Posterior vena cava (tissue), 2 donors: ENCODE data around the gene DPPA2. TPM values are rescaled to one million over a fixed set of nuclear protein-coding genes. Genes with fewer than 3 reads are reported as not detected.

Experiments
- DNase-seq: peaks from one replicate; pipeline ENCODE4 v3.0.0-alpha.2; 2020; ENCODE audit warnings: low spot score
- intact Hi-C, 2 donors: fragments of 100-400 bp; cut with DNase I; formaldehyde crosslinking; loops; one replicate each; pipeline versions ENCODE4 v1.14.1 to v1.14.2; 2022 to 2023
- total RNA-seq, 2 donors: library from RNA; stranded (reverse); fragmentation: NEBNext Ultra II Directional; extraction: Animal tissue kit (Norgen Biotek cat#: 25700); gene quantifications; one replicate each; pipeline ENCODE4 v1.2.1, GENCODE V29; 2021
- donor health status: DM: yes; HTN: yes; CAD: no.
- donor health status: DM: yes; HTN: yes; CAD: no.

The DPPA2 gene
- total RNA-seq, 2 donors from 2014 or later, result not detected

- DNase-seq, result no peak
- intact Hi-C loops, result no loop called here
These were observed 14.1 kb upstream of the DPPA2 start for GRCh38 chr3:109330405-109330804.

DNA sequence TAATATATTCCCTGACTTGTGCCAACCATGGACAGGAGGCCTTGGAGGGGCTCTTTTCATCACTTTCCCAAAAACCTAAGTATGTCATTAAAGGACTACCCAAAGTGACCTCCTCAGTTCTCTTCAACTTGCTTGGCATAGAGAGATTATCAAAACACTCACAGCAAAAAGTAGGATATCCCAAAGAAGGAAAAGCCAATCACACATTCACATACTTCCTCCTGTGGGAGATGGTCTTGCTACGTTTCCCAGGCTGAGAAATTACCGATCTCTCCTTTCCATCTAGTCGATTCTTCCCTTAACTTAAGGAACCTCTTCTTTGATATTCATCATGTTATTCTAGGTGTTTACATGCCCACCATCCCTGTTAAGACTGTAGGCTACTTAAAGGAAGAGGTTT lies 11.9 kb upstream of the DPPA2 start:
- intact Hi-C loops, result no loop called here
- DNase-seq, result no peak

DNA sequence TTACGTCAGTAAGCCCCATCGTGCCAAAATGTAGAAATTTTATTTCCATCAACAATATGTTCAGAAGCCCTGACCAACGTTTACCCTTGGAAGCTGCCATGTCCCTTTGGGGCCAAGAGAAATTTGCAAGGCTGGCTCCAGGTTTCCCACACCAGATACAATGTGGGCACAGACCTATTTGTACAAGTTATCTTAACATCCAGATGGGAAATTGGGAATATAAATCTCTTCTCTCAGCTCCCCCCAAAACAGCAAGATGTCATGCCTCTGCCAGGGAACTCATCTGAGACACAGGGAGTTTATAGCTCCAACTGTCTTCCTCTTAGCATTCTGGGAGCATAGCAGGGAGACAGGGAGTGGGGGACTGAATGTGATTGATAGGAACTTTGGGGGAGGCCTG lies 9.3 kb upstream of the DPPA2 start:
- intact Hi-C loops, result no loop called here
- DNase-seq, result no peak

GRCh38 chr3:109325109-109325508 lies 8.8 kb upstream of the DPPA2 start:
- intact Hi-C loops, result no loop called here
- no peak for DNase-seq

GRCh38 chr3:109313061-109313460 lies 3.3 kb downstream of the DPPA2 start:
- intact Hi-C loops, result no loop called here
- DNase-seq, result no peak

DNA sequence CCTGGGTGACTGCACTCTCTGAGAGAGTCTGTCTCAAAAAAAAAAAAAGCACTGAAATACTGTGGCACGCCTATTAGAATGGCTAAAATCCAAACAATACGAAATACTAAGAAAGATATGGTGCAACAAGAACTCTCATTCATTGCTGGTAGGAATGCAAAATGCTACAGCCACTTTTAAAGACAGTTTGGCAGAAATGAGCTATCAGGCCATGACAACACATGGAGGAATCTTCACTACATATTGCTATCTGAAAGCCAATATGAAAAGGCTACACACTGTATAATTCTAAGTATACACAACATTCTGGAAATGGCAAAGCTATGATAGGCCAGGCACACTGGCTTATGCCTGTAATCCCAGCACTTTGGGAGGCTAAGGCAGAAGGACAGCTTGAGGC lies 18.8 kb downstream of the DPPA2 start:
- DNase-seq, result no peak
- intact Hi-C loops, result no loop called here

- intact Hi-C loops, result no loop called here
- no peak for DNase-seq
These were observed 32.2 kb downstream of the DPPA2 start for GRCh38 chr3:109284071-109284470.

DNA sequence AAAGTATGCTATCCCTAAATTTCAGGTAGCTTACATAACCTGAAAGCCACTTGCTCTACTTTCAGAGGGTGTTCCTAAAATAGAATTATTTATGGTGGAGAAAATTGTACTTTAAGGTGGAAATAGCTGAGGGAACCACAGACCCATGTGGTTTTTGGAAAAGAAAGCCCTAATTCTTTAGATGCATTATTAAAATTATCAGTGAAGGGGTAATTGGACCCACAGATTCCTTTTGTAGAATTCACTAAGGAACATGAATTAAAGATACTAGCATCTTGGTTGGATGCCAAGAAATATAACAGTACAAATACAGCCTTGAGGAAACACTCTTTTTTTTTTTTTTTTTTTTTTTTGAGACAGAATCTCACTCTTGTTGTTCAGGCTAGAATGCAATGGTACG lies 37.8 kb downstream of the DPPA2 start:
- no peak for DNase-seq
- intact Hi-C loops, result no loop called here

- intact Hi-C loops, result no loop called here
These were observed 38.2 kb downstream of the DPPA2 start for GRCh38 chr3:109278141-109278540.

GRCh38 chr3:109275702-109276293 lies 40.5 kb downstream of the DPPA2 start:
- no peak for DNase-seq
- intact Hi-C loops, result no loop called here

More at GRCh38 chr3:109278141-109278540, 38.2 kb downstream of the DPPA2 start:
- DNase-seq, result no peak

- DNase-seq, result no peak
- intact Hi-C loops, result no loop called here
These were observed 45.5 kb downstream of the DPPA2 start for GRCh38 chr3:109270779-109271178.

- DNase-seq, result no peak
- intact Hi-C loops, result no loop called here
These were observed 46.6 kb downstream of the DPPA2 start for GRCh38 chr3:109269577-109270275.

DNA sequence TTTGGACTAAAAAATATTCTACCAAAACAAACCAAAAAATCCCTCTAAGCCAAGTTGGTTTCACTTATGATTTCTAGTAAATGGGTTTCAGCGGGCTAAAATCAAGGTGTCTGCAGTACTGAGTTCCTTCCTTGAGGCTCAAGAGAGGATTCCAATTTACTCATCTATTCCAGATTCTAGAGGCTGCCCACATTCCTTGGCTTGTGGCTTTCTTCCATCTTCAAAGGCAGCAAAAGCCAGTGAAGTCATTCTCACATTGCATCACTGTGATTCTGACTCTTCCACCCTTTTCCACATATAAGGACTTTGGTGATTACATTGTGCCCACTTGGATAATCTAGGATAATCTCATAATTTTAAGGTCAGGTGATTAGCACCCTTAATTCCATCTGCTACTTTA lies 48.1 kb downstream of the DPPA2 start:
- DNase-seq, result no peak

DNA sequence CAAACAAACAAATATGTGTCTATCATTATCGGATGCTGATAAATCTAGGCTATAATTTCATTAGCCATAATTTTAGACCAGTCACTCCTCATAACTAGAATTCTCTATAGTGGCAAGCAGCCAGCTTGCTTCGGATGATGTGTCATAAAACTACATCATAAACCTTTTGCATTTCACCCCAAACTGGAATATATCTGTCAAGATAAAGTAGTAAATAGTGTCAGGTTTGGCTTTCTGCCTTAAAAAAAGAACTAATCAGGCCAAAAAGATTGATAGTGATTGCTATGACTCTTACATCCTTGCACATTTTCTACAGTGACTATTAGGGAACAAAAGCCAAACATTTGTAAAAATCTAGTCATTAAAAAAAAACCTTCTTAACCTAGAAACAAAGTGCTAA lies 51.0 kb downstream of the DPPA2 start:
- no peak for DNase-seq
- intact Hi-C loops, result no loop called here

More for the DNA sequence above, 48.1 kb downstream of the DPPA2 start:
- intact Hi-C loops, result no loop called here

DNA sequence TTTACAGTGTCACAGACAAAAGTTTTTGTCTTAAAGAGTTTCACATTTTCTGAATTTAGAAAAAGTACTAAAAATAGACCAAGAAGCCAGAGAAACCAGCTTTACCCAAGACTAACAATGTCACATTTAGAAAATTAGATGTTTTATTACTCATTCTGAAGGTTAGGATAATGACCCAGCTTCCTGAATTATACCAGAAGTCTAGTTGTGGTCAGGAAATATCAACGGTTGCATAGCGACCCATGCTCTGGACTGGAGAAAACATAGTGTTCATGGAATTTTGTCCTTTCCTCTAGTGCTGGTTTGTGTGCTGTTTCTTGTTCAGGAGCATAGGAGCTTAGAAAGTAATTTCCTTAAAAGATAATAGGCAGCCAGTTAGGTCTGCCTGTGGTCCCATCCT lies 59.0 kb downstream of the DPPA2 start:
- intact Hi-C loops, result no loop called here

DNA sequence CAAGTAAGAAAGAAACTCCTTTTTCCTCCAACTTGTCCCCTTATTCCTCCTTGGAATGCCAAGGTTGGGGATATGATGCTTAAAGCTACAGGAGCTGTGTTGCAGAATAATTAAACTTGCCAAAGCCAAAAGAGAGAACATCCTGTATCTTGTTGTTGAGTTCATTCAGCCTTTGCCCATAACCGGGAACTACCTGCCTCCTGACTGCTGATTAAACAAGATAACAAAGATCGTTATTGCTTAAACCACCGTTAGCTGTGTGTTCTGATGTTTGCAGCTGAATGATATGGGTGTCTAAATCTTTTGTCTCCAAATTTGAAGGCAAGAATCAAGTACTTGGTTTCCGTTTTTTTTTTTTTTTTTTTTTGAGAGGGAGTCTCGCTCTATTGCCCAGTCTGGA lies 61.5 kb downstream of the DPPA2 start:
- no peak for DNase-seq
- intact Hi-C loops, result no loop called here

More for the DNA sequence above, 59.0 kb downstream of the DPPA2 start:
- no peak for DNase-seq

- DNase-seq, result no peak
- intact Hi-C loops, result no loop called here
These were observed 63.7 kb downstream of the DPPA2 start for GRCh38 chr3:109252641-109253040.
